ENCODE results near the gene SCAMP5.

The SCAMP5 gene

GRCh38 chr15:75050283-75050682, 54.9 kb downstream of the SCAMP5 start:
- Histone ChIP-seq H3K4me1 (ENCODE audit: insufficient read depth, low read length) (no peaks in the 10 kb centered on the region), H3K4me3 (ENCODE audit: low read length) (no peak overlapping the region), H2AFZ (ENCODE audit: low read depth, low read length) (no peak overlapping the region), H3K36me3 (ENCODE audit: insufficient read depth, low read length) (peaks cover 9% of the 10 kb centered on the region), H3K9me3 (ENCODE audit: low read length) (no peaks in the 10 kb centered on the region), H3K27me3 (ENCODE audit: insufficient read depth, low read length) (no peaks in the 10 kb centered on the region)

GRCh38 chr15:75051191-75051608, 55.8 kb downstream of the SCAMP5 start:
- Histone ChIP-seq H3K4me1 (ENCODE audit: insufficient read depth, low read length) (no peaks in the 10 kb centered on the region), H3K27me3 (ENCODE audit: insufficient read depth, low read length) (no peaks in the 10 kb centered on the region), H3K36me3 (ENCODE audit: insufficient read depth, low read length) (peaks cover 9% of the 10 kb centered on the region), H3K4me3 (ENCODE audit: low read length) (no peak overlapping the region), H2AFZ (ENCODE audit: low read depth, low read length) (no peak overlapping the region), H3K9me3 (ENCODE audit: low read length) (no peaks in the 10 kb centered on the region)

DNA sequence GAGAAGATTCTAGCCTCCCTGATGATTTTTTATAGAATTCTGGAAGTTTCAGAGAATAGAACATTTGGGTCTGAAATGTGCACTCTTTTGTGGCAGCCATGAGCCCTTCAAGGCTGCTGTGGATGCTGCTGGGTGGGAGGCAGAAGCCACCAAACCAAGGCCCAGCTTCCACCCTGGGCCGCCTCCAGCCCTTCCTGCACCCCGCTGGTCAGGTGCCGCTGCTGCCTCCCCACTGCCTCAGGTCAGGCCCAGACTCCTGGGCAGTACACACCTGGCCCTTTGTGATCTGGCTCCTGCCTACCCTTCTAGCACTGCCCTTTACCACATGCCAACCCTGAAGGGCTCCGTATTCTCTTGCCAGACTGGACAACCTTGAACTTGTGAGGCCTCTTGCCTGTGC, 56.3 kb downstream of the SCAMP5 start:
- H3K4me3 ChIP-seq (ENCODE audit: low read length), result no peak overlapping the region
- no peak overlapping the region for H2AFZ ChIP-seq (ENCODE audit: low read depth, low read length)
- H3K36me3 ChIP-seq (ENCODE audit: insufficient read depth, low read length), result peaks cover 9% of the 10 kb centered on the region
- no peaks in the 10 kb centered on the region for H3K4me1 ChIP-seq (ENCODE audit: insufficient read depth, low read length)
- no peaks in the 10 kb centered on the region for H3K9me3 ChIP-seq (ENCODE audit: low read length)
- no peaks in the 10 kb centered on the region for H3K27me3 ChIP-seq (ENCODE audit: insufficient read depth, low read length)

- H3K36me3 ChIP-seq (ENCODE audit: insufficient read depth, low read length), result peaks cover 9% of the 10 kb centered on the region
- H3K4me3 ChIP-seq (ENCODE audit: low read length), result no peak overlapping the region
- no peaks in the 10 kb centered on the region for H3K9me3 ChIP-seq (ENCODE audit: low read length)
- H2AFZ ChIP-seq (ENCODE audit: low read depth, low read length), result no peak overlapping the region
- H3K27me3 ChIP-seq (ENCODE audit: insufficient read depth, low read length), result no peaks in the 10 kb centered on the region
- no peaks in the 10 kb centered on the region for H3K4me1 ChIP-seq (ENCODE audit: insufficient read depth, low read length)
Observed at GRCh38 chr15:75052972-75053747, 57.8 kb downstream of the SCAMP5 start.

DNA sequence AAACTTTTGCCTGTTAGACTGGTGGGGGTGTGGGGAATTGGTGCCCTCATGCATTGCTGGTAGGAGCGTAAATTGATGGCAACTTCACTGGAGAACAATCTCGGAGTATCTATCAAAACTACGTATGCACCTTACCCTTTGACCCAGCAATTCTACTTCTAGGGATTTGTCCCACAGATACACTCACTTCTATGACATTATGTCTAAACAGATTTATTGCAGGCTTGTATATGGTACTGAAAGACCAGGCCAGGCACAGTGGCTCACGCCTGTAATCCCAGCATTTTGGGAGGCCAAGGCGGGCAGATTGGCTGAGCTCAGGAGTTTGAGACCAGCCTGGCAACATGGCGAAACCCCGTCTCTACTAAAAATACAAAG, 58.4 kb downstream of the SCAMP5 start:
- Histone ChIP-seq H3K36me3 (ENCODE audit: insufficient read depth, low read length) (peaks cover 5% of the 10 kb centered on the region), H3K27me3 (ENCODE audit: insufficient read depth, low read length) (no peaks in the 10 kb centered on the region), H3K4me3 (ENCODE audit: low read length) (no peak overlapping the region), H3K9me3 (ENCODE audit: low read length) (no peaks in the 10 kb centered on the region), H3K4me1 (ENCODE audit: insufficient read depth, low read length) (no peaks in the 10 kb centered on the region), H2AFZ (ENCODE audit: low read depth, low read length) (no peak overlapping the region)

DNA sequence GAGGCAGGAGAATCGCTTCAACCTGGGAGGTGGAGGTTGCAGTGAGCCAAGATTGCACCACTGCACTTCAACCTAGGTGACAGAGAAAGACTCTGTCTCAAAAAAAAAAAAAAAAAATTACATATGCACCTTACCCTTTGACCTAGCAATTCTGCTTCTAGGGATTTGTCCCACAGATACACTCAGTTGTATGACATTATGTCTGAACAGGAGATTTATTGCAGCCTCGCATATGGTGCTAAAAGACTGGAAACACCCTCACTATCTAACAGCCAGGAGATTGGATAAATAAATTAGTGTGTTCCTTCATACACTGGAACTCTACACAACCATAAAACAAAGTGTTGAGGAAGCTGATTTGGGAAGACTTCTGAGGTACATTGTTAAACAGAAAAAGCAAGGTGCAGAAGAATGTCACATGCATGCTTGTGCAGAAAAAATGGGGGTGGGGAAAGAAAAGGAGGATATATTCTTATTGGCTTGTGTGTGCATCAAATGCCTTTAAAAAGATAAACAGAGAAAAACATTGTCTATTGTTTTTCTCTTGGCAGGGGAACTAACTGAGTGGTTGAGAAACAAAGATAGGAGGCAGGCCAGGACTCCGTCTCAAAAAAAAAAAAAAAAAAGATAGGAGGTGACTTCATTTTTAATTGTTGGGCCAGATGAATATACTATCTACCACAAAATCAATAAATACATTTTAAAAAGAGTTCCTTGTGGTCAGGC, 59.0 kb downstream of the SCAMP5 start:
- Histone ChIP-seq H3K36me3 (ENCODE audit: insufficient read depth, low read length) (peaks cover 5% of the 10 kb centered on the region), H3K4me3 (ENCODE audit: low read length) (no peak overlapping the region), H3K4me1 (ENCODE audit: insufficient read depth, low read length) (no peaks in the 10 kb centered on the region), H2AFZ (ENCODE audit: low read depth, low read length) (no peak overlapping the region), H3K9me3 (ENCODE audit: low read length) (no peaks in the 10 kb centered on the region), H3K27me3 (ENCODE audit: insufficient read depth, low read length) (no peaks in the 10 kb centered on the region)

- Histone ChIP-seq H3K4me3 (ENCODE audit: low read length) (no peak overlapping the region), H3K4me1 (ENCODE audit: insufficient read depth, low read length) (no peaks in the 10 kb centered on the region), H3K9me3 (ENCODE audit: low read length) (no peaks in the 10 kb centered on the region), H3K27me3 (ENCODE audit: insufficient read depth, low read length) (no peaks in the 10 kb centered on the region), H2AFZ (ENCODE audit: low read depth, low read length) (no peak overlapping the region), H3K36me3 (ENCODE audit: insufficient read depth, low read length) (no peaks in the 10 kb centered on the region)
Observed at GRCh38 chr15:75056036-75056435, 60.7 kb downstream of the SCAMP5 start.

- Histone ChIP-seq H3K9me3 (ENCODE audit: low read length) (no peaks in the 10 kb centered on the region), H3K4me1 (ENCODE audit: insufficient read depth, low read length) (no peaks in the 10 kb centered on the region), H3K27me3 (ENCODE audit: insufficient read depth, low read length) (no peaks in the 10 kb centered on the region), H3K36me3 (ENCODE audit: insufficient read depth, low read length) (no peaks in the 10 kb centered on the region), H2AFZ (ENCODE audit: low read depth, low read length) (no peak overlapping the region), H3K4me3 (ENCODE audit: low read length) (no peak overlapping the region)
Observed at GRCh38 chr15:75058127-75058905, 63.0 kb downstream of the SCAMP5 start.

- no peaks in the 10 kb centered on the region for H3K9me3 ChIP-seq (ENCODE audit: low read length)
- H2AFZ ChIP-seq (ENCODE audit: low read depth, low read length), result no peak overlapping the region
- H3K36me3 ChIP-seq (ENCODE audit: insufficient read depth, low read length), result no peaks in the 10 kb centered on the region
- peaks cover 2% of the 10 kb centered on the region for H3K4me1 ChIP-seq (ENCODE audit: insufficient read depth, low read length)
- no peak overlapping the region for H3K4me3 ChIP-seq (ENCODE audit: low read length)
- no peaks in the 10 kb centered on the region for H3K27me3 ChIP-seq (ENCODE audit: insufficient read depth, low read length)
Observed at GRCh38 chr15:75059607-75060006, 64.2 kb downstream of the SCAMP5 start.

- Histone ChIP-seq H3K4me3 (ENCODE audit: low read length) (no peak overlapping the region), H3K36me3 (ENCODE audit: insufficient read depth, low read length) (no peaks in the 10 kb centered on the region), H3K27me3 (ENCODE audit: insufficient read depth, low read length) (no peaks in the 10 kb centered on the region), H3K9me3 (ENCODE audit: low read length) (no peaks in the 10 kb centered on the region), H2AFZ (ENCODE audit: low read depth, low read length) (no peak overlapping the region), H3K4me1 (ENCODE audit: insufficient read depth, low read length) (peaks cover 19% of the 10 kb centered on the region)
Observed at GRCh38 chr15:75061272-75061671, 65.9 kb downstream of the SCAMP5 start.

DNA sequence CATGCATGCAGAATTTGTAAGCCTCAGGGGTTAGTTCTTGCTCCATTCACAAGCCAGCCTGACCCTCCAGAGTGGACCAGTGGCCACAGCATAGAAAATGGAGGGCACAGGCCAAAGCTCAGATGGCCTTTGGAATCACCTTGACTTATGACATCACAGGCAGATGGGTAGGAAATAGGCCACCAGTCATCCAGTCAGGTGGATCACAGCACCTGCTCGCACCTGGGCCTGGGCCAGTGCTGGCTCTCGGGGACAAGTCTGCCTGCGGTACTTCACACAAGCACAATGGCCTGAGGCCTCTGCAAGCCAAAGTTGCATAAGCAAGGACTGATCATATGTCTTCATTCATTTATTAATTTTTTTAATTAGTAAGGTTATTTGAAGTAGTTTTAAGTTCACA, 67.3 kb downstream of the SCAMP5 start:
- Histone ChIP-seq H3K27me3 (ENCODE audit: insufficient read depth, low read length) (no peaks in the 10 kb centered on the region), H3K4me1 (ENCODE audit: insufficient read depth, low read length) (peaks cover 23% of the 10 kb centered on the region), H3K4me3 (ENCODE audit: low read length) (no peak overlapping the region), H2AFZ (ENCODE audit: low read depth, low read length) (no peak overlapping the region), H3K9me3 (ENCODE audit: low read length) (no peaks in the 10 kb centered on the region), H3K36me3 (ENCODE audit: insufficient read depth, low read length) (no peaks in the 10 kb centered on the region)

GRCh38 chr15:75063338-75063737, 68.0 kb downstream of the SCAMP5 start:
- H3K9me3 ChIP-seq (ENCODE audit: low read length), result no peaks in the 10 kb centered on the region
- H3K4me3 ChIP-seq (ENCODE audit: low read length), result no peak overlapping the region
- H3K27me3 ChIP-seq (ENCODE audit: insufficient read depth, low read length), result no peaks in the 10 kb centered on the region
- no peaks in the 10 kb centered on the region for H3K36me3 ChIP-seq (ENCODE audit: insufficient read depth, low read length)
- peaks cover 23% of the 10 kb centered on the region for H3K4me1 ChIP-seq (ENCODE audit: insufficient read depth, low read length)
- no peak overlapping the region for H2AFZ ChIP-seq (ENCODE audit: low read depth, low read length)

DNA sequence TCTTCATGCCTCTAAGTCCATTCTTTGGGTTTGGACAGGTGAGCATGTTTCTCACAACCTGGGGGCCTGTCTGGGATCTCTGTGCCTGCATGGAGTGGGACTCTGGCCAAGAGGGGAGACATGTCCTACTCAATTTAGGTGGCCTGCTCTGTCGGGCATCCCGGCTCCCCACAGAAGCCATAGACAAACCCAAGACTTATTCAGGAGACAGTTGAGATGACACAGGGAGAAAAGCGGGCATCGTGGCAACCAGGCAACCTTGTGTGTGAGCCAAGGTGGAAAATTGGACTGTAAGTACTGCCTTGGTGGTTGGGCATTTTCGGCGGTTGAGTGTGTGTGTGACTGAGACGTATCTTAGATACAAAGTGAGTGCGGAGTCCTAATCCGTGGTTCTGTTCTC, 68.5 kb downstream of the SCAMP5 start:
- no peaks in the 10 kb centered on the region for H3K27me3 ChIP-seq (ENCODE audit: insufficient read depth, low read length)
- no peaks in the 10 kb centered on the region for H3K9me3 ChIP-seq (ENCODE audit: low read length)
- H3K4me1 ChIP-seq (ENCODE audit: insufficient read depth, low read length), result peaks cover 23% of the 10 kb centered on the region
- H2AFZ ChIP-seq (ENCODE audit: low read depth, low read length), result no peak overlapping the region
- H3K4me3 ChIP-seq (ENCODE audit: low read length), result no peak overlapping the region
- H3K36me3 ChIP-seq (ENCODE audit: insufficient read depth, low read length), result no peaks in the 10 kb centered on the region

Data from neuron (in vitro differentiated cells).